ENCODE results near the gene FNDC5.

DNA sequence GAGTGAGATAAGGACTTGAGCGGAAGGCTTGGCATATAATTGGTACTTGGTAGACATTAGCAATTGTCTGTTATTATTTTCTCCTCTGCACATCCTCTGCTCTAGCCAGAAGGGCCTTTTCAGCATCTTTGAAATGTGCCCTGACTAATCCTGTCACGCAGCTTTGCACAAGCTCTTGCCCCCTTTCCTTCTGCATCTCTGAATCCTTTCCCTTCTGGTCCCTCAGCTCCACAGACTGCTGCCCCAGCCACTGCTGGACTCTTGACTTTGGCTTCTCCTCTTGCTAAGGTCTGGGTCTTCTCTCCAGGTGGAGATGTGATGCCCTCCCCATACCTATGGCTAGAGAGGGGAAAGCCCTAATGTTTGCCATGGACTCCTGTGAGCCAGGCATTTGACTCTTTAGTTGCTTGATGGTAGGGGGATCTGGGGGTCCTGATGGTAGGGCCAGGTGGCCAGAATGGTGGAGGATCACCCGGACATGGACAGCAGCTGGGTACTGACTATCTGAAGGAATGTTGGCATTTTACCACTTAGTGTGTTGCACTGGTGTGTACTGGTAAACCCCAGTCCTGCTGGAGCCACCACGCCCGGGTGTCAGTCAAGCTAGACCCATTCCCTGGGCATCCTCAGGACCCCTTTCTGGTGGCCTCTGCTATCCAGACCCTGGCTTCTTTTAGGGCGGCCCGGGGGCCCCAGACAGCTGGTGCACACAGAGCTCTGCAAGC is 20.0 kb upstream of the FNDC5 start:
- TF ChIP-seq, protein P1, sequence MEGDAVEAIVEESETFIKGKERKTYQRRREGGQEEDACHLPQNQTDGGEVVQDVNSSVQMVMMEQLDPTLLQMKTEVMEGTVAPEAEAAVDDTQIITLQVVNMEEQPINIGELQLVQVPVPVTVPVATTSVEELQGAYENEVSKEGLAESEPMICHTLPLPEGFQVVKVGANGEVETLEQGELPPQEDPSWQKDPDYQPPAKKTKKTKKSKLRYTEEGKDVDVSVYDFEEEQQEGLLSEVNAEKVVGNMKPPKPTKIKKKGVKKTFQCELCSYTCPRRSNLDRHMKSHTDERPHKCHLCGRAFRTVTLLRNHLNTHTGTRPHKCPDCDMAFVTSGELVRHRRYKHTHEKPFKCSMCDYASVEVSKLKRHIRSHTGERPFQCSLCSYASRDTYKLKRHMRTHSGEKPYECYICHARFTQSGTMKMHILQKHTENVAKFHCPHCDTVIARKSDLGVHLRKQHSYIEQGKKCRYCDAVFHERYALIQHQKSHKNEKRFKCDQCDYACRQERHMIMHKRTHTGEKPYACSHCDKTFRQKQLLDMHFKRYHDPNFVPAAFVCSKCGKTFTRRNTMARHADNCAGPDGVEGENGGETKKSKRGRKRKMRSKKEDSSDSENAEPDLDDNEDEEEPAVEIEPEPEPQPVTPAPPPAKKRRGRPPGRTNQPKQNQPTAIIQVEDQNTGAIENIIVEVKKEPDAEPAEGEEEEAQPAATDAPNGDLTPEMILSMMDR (conservative IDR thresholded peaks at IDR 0.05; ENCODE audit: low read length), result no peak
- no peak for TF ChIP-seq EZH2phosphoT487 (IDR thresholded peaks at IDR 0.05; ENCODE audit: borderline replicate concordance)

Data from Loucy (cell line).